Measurements from ENCODE around the gene DDX47. TPM values are rescaled to one million over a fixed set of nuclear protein-coding genes. Genes with fewer than 3 reads are reported as not detected.

Gene DDX47
- total RNA-seq, 4 donors from 2014 or later, result 75.5 to 94.2 (median 81.8) TPM

- Histone ChIP-seq H3K4me1 (peaks cover 1 to 2% of the 10 kb centered on the region in 2 donors), H3K36me3 (no peaks in the 10 kb centered on the region), H3K27me3 (no peaks in the 10 kb centered on the region), H3K4me3 (replicated peaks in 1 of 3) (no peak overlapping the region), H3K27ac (no peak overlapping the region), H3K9me3 (no peaks in the 10 kb centered on the region)
- 84 to 88% methylated on average over 9 of the region's 9 CpGs for WGBS, 2 donors
- intact Hi-C loops (cut with DNase I), result no loop called here
- no peak for DNase-seq
- TF ChIP-seq CTCF (IDR thresholded peaks at IDR 0.05), result no peak
- no peak for TF ChIP-seq POLR2A (IDR thresholded peaks at IDR 0.05)
Observed at GRCh38 chr12:12796928-12797793, 16.0 kb upstream of the DDX47 start.

GRCh38 chr12:12797794-12798152, 15.4 kb upstream of the DDX47 start:
- TF ChIP-seq POLR2A (IDR thresholded peaks at IDR 0.05) (no peak), CTCF (IDR thresholded peaks at IDR 0.05) (no peak)
- Histone ChIP-seq H3K27me3 (no peaks in the 10 kb centered on the region), H3K36me3 (no peaks in the 10 kb centered on the region), H3K9me3 (no peaks in the 10 kb centered on the region), H3K4me1 (peaks cover 0 to 2% of the 10 kb centered on the region in 2 donors), H3K27ac (no peak overlapping the region), H3K4me3 (replicated peaks in 1 of 3) (no peak overlapping the region)
- intact Hi-C loops (cut with DNase I), result no loop called here
- DNase-seq, result no peak
- WGBS, 2 donors, result 89 to 97% methylated on average over 3 of the region's 3 CpGs

- Histone ChIP-seq H3K36me3 (no peaks in the 10 kb centered on the region), H3K9me3 (no peaks in the 10 kb centered on the region), H3K27me3 (no peaks in the 10 kb centered on the region), H3K27ac (no peak overlapping the region), H3K4me1 (peaks cover 7 to 9% of the 10 kb centered on the region in 2 donors), H3K4me3 (replicated peaks in 1 of 3) (no peak overlapping the region)
- intact Hi-C loops (cut with DNase I), result no loop called here
- TF ChIP-seq POLR2A (IDR thresholded peaks at IDR 0.05) (no peak), CTCF (IDR thresholded peaks at IDR 0.05) (no peak)
- DNase-seq, result no peak
- 93 to 95% methylated on average over 1 of the region's 1 CpG for WGBS, 2 donors
Observed at GRCh38 chr12:12798480-12798879, 14.7 kb upstream of the DDX47 start.

- TF ChIP-seq POLR2A (IDR thresholded peaks at IDR 0.05) (no peak), CTCF (IDR thresholded peaks at IDR 0.05) (no peak)
- no peak for DNase-seq
- H3K4me3 ChIP-seq (replicated peaks in 1 of 3), result no peak overlapping the region
- H3K4me1 ChIP-seq, result peaks cover 7 to 17% of the 10 kb centered on the region in 2 donors
- no peaks in the 10 kb centered on the region for H3K36me3 ChIP-seq
- intact Hi-C loops (cut with DNase I), result no loop called here
- no peaks in the 10 kb centered on the region for H3K27me3 ChIP-seq
- no peak overlapping the region for H3K27ac ChIP-seq
- no peaks in the 10 kb centered on the region for H3K9me3 ChIP-seq
- WGBS, 2 donors, result 81 to 93% methylated on average over 8 of the region's 8 CpGs
Observed at GRCh38 chr12:12799163-12799920, 13.8 kb upstream of the DDX47 start.
